GM12878 (cell line): ENCODE data around the gene EWSR1. TPM values are rescaled to one million over a fixed set of nuclear protein-coding genes. Genes with fewer than 3 reads are reported as not detected.

Source experiments
- ATAC-seq: fragments of 200-7000 bp; cut with Tn5 transposase; 3 replicates; pipeline ENCODE4 v1.9.1; 2020; ENCODE audit warnings: mild to moderate bottlenecking, moderate library complexity
- BruUV-seq: library from RNA; stranded (reverse); fragments of 400-500 nt; replicated peaks from 2 replicates; lab custom pipeline; 2021; lab: Mats Ljungman, UMichigan
- CTCF ChIA-PET: fragments of 300-600 bp; sonication (Branson Sonifier 250); formaldehyde crosslinking; extraction: SDS; loops from one replicate; lab custom pipeline; 2021; ENCODE audit warnings: inconsistent platforms; lab: Yijun Ruan, JAX
- POLR2A ChIA-PET: fragments of 350-600 bp; formaldehyde crosslinking; extraction: SDS; loops from one replicate; lab custom pipeline; 2021; ENCODE audit warnings: inconsistent platforms; lab: Charles Lee
- RAD21 ChIA-PET: fragments of 300-600 bp; sonication (Branson Sonifier 250); formaldehyde crosslinking; loops from one replicate; lab custom pipeline; 2023; ENCODE audit warnings: antibody characterized with exemption; ENCODE audit not compliant: unreplicated experiment; lab: Charles Lee
- SMC1A ChIA-PET: fragments of 300-600 bp; sonication (Branson Sonifier 250); formaldehyde crosslinking; loops from one replicate; lab custom pipeline; 2023; ENCODE audit not compliant: unreplicated experiment, uncharacterized antibody; lab: Charles Lee
- DNase-seq: peaks from one replicate; pipeline ENCODE4 v3.0.0-alpha.2; 2011; ENCODE audit warnings: low read depth, low spot score
- FAIRE-seq: peaks from 3 replicates; lab custom pipeline; 2011; peaks lifted over from hg19 to GRCh38; lab: Jason Lieb, UNC
- H2AFZ ChIP-seq: 2 replicates; pipeline ENCODE4 v1.6.0; 2011; ENCODE audit warnings: low read depth, low read length, control low read depth; ENCODE audit not compliant: control insufficient read depth
- H3K27ac ChIP-seq: 2 replicates; pipeline ENCODE4 v1.5.1; 2011; ENCODE audit warnings: control low read depth; ENCODE audit not compliant: control insufficient read depth, insufficient read depth
- H3K27me3 ChIP-seq, 2 experiments: replicated peaks in 1 of 2; 2 replicates each; pipeline versions ENCODE4 v1.6.0 to v1.6.1; 2011; ENCODE audit warnings: low read length in 1 of 2; ENCODE audit not compliant: control insufficient read depth in 2 of 2, insufficient read depth in 2 of 2
- H3K36me3 ChIP-seq, 2 experiments: 2 replicates each; pipeline ENCODE4 v1.5.1; 2011; ENCODE audit warnings: low read length in 1 of 2; ENCODE audit not compliant: control insufficient read depth in 2 of 2, insufficient read depth in 2 of 2
- H3K4me1 ChIP-seq: 2 replicates; pipeline ENCODE4 v1.6.1; 2011; ENCODE audit warnings: mild to moderate bottlenecking, low read length, moderate library complexity, mixed read lengths; ENCODE audit not compliant: control insufficient read depth, insufficient read depth
- H3K4me2 ChIP-seq: 2 replicates; pipeline ENCODE4 v1.6.0; 2011; ENCODE audit warnings: control low read depth; ENCODE audit not compliant: control insufficient read depth, insufficient read depth
- H3K4me3 ChIP-seq: fragments of 200-600 bp; sonication (generic); 2 replicates; pipeline ENCODE4 v1.5.1; 2016
- H3K79me2 ChIP-seq: 2 replicates; pipeline ENCODE4 v1.6.0; 2011; ENCODE audit warnings: low read length; ENCODE audit not compliant: control insufficient read depth, insufficient read depth
- H3K9ac ChIP-seq: 2 replicates; pipeline ENCODE4 v1.8.0; 2011; ENCODE audit warnings: low read length, control low read depth, mixed read lengths; ENCODE audit not compliant: control insufficient read depth, insufficient read depth
- H3K9me3 ChIP-seq: replicated peaks from 3 replicates; pipeline ENCODE4 v1.5.1; 2011; ENCODE audit warnings: mild to moderate bottlenecking, low read length; ENCODE audit not compliant: control insufficient read depth, insufficient read depth
- H4K20me1 ChIP-seq: 2 replicates; pipeline ENCODE4 v1.6.0; 2011; ENCODE audit not compliant: control insufficient read depth, insufficient read depth
- CEBPB ChIP-seq, 2 experiments: fragments of 150-350 bp in 1 of 2; IDR thresholded peaks; 2 replicates each; pipeline ENCODE4 v1.6.1; 2012 to 2014; ENCODE audit warnings: low read depth in 2 of 2, low read length in 2 of 2, borderline replicate concordance in 1 of 2, inconsistent platforms in 1 of 2
- CHD1 ChIP-seq: IDR thresholded peaks from 2 replicates; pipeline ENCODE4 v1.6.1; 2012; ENCODE audit warnings: low read depth, low read length, improper control_type of control experiment
- E2F8 ChIP-seq: fragments of 450-650 bp; IDR thresholded peaks from 2 replicates; pipeline ENCODE4 v1.6.1; 2018; ENCODE audit warnings: mild to moderate bottlenecking, low read depth, moderate library complexity; ENCODE audit not compliant: partially characterized antibody
- FOS ChIP-seq: IDR thresholded peaks from 3 replicates; pipeline ENCODE4 v1.6.1; 2011; ENCODE audit warnings: borderline replicate concordance; ENCODE audit not compliant: insufficient read length; ENCODE audit errors: extremely low read depth
- GABPA ChIP-seq: IDR thresholded peaks from 2 replicates; pipeline ENCODE4 v1.6.1; 2014; ENCODE audit warnings: antibody characterized with exemption, low read depth, mild to moderate bottlenecking, inconsistent platforms
- HCFC1 ChIP-seq: fragments of 150-350 bp; IDR thresholded peaks from 2 replicates; pipeline ENCODE4 v1.6.1; 2014; ENCODE audit warnings: low read length
- NR2C2 ChIP-seq: IDR thresholded peaks from 2 replicates; pipeline ENCODE4 v1.6.1; 2011; ENCODE audit warnings: borderline replicate concordance, low read depth; ENCODE audit not compliant: control insufficient read depth, insufficient read length
- NR2F1 ChIP-seq: fragments of 450-650 bp; conservative IDR thresholded peaks from 2 replicates; pipeline ENCODE4 v1.6.1; 2017; ENCODE audit warnings: mild to moderate bottlenecking
- POLR2A ChIP-seq: IDR thresholded peaks from 2 replicates; pipeline ENCODE4 v1.6.1; 2011; ENCODE audit warnings: low read depth, mild to moderate bottlenecking, low read length
- POLR2AphosphoS5 ChIP-seq: IDR thresholded peaks from 2 replicates; pipeline ENCODE4 v1.6.1; 2011; ENCODE audit warnings: mild to moderate bottlenecking, low read length, inconsistent platforms
- STAT3 ChIP-seq: IDR thresholded peaks from 2 replicates; pipeline ENCODE4 v1.6.1; 2011; ENCODE audit warnings: low read depth, low read length, improper control_type of control experiment
- SUPT20H ChIP-seq: IDR thresholded peaks from 2 replicates; pipeline ENCODE4 v1.6.1; 2011; ENCODE audit warnings: low read depth, mild to moderate bottlenecking, low read length, moderate library complexity, borderline replicate concordance; ENCODE audit not compliant: control insufficient read depth
- TAF1 ChIP-seq: IDR thresholded peaks from 2 replicates; pipeline ENCODE4 v1.6.1; 2011; ENCODE audit warnings: mild to moderate bottlenecking, low read depth, low read length, borderline replicate concordance
- ZBTB4 ChIP-seq: fragments of 450-650 bp; formaldehyde crosslinking; IDR thresholded peaks from 2 replicates; pipeline ENCODE4 v1.4.0; 2022; ENCODE audit warnings: mild to moderate bottlenecking, moderate library complexity
- ZNF207 ChIP-seq: fragments of 450-650 bp; IDR thresholded peaks from 2 replicates; pipeline ENCODE4 v1.6.1; 2014; ENCODE audit warnings: antibody characterized with exemption, mild to moderate bottlenecking, borderline replicate concordance
- ZNF217 ChIP-seq: fragments of 450-650 bp; IDR thresholded peaks from 2 replicates; pipeline ENCODE4 v1.6.1; 2017; ENCODE audit warnings: antibody characterized with exemption, mild to moderate bottlenecking
- WGBS: methylation state at CpG from one replicate; pipeline ENCODE4 v1.1.6; 2016; ENCODE audit warnings: low lambda C conversion rate; ENCODE audit not compliant: insufficient replicate concordance, insufficient coverage; ENCODE audit errors: missing lambda C conversion rate; 5-methylcytosine and 5-hydroxymethylcytosine counted together
- in situ Hi-C: fragments of 300-500 bp; cut with MboI; formaldehyde crosslinking; loops from 9 replicates; pipeline ENCODE4 v1.14.3; 2018; ENCODE audit warnings: mixed read lengths
- intact Hi-C: fragments of 100-400 bp; cut with micrococcal nuclease; formaldehyde crosslinking; loops from one replicate; pipeline ENCODE4 v1.14.2; 2022; ENCODE audit not compliant: unreplicated experiment
- polyA plus RNA-seq, 11 experiments: library from polyadenylated mRNA; depleted of rRNA in 4 of 11; unstranded in 6 of 11; stranded (reverse) in 5 of 11; fragments of >200 nt; fragmentation: Nextera tagmentation in 4 of 11; fragmentation: Illumina TruSeq in 1 of 11; extraction: Ambion mirVana in 4 of 11; extraction: Trizol in 1 of 11; gene quantifications; 1 replicate in 1 of 11; 2 replicates in 10 of 11; pipeline versions ENCODE4 v1.2.1 to v1.2.3, GENCODE V29; 2011 to 2016; ENCODE audit warnings: inconsistent platforms in 2 of 11, missing spikeins in 2 of 11, low read depth in 1 of 11
- total RNA-seq, 4 experiments: library from RNA; depleted of rRNA in 3 of 4; stranded (reverse); fragments of >200 nt in 3 of 4; fragmentation: Illumina TruSeq in 1 of 4; extraction: Trizol in 1 of 4; gene quantifications; 2 replicates each; pipeline versions ENCODE4 v1.2.1 to v1.2.3, GENCODE V29; 2013 to 2021

EWSR1 gene
- total and polyA plus RNA-seq, 10 of the 15 experiments (the other 5 are each of a cell fraction or from before 2014, with no cell fraction given), result 130 to 480 (median 356) TPM

GRCh38 chr22:29332886-29333496 is 64.9 kb downstream of the EWSR1 start (continued):
- no peak for TF ChIP-seq CEBPB (IDR thresholded peaks at IDR 0.05; ENCODE audit: borderline replicate concordance in 1 of 2, low read depth in 2 of 2, low read length in 2 of 2)
- TF ChIP-seq E2F8, result no peak
- TF ChIP-seq GABPA, result no peak
- no peak for TF ChIP-seq CHD1
- no peak for TF ChIP-seq POLR2A
- no peak for TF ChIP-seq ZNF217

GRCh38 chr22:29334148-29334547 is 66.1 kb downstream of the EWSR1 start:
- H3K79me2 ChIP-seq, result no peaks in the 10 kb centered on the region
- FAIRE-seq (no peak), ATAC-seq (no peak), DNase-seq (no peak)
- CTCF ChIA-PET, result no interaction called here
- no TSS peak for BruUV-seq
- no peak overlapping the region for H3K9ac ChIP-seq
- no peaks in the 10 kb centered on the region for H4K20me1 ChIP-seq
- SMC1A ChIA-PET, result no interaction called here
- H3K4me2 ChIP-seq, result no peak overlapping the region
- in situ Hi-C loops (no loop called here), intact Hi-C loops (no loop called here)
- TF ChIP-seq FOS (no peak), HCFC1 (no peak), SUPT20H (no peak), NR2C2 (no peak), POLR2AphosphoS5 (no peak), TAF1 (no peak), ZNF207 (no peak), ZBTB4 (no peak), NR2F1 (no peak), STAT3 (no peak)
- peaks cover 16 to 48% of the 10 kb centered on the region in 2 experiments for H3K36me3 ChIP-seq
- no peak overlapping the region for H3K27ac ChIP-seq
- POLR2A ChIA-PET, result no interaction called here
- WGBS, result 98% methylated on average over 7 of the region's 7 CpGs
- H3K9me3 ChIP-seq, result no peaks in the 10 kb centered on the region
- H3K27me3 ChIP-seq, result no peaks in the 10 kb centered on the region
- no peak overlapping the region for H3K4me3 ChIP-seq
- no peaks in the 10 kb centered on the region for H3K4me1 ChIP-seq
- RAD21 ChIA-PET, result no interaction called here
- H2AFZ ChIP-seq, result no peak overlapping the region
